GM21717 (cell line): ENCODE data around the gene BATF.
"Not testable (repeated sequence)": the region's sequence is repeated elsewhere in the genome, so short reads cannot be mapped to it uniquely, and the experiment has no call there.

Experiments used
- ATAC-seq: cut with Tn5 transposase; IDR thresholded peaks from one replicate; pipeline ENCODE4 v1.9.1; 2021; ENCODE audit warnings: mild to moderate bottlenecking, moderate library complexity; ENCODE audit not compliant: unreplicated experiment

BATF gene

GRCh38 chr14:75522224-75522982 is at the start of gene BATF:
TSS of gene BATF (plus strand) at chr14:75522469. CDS start at chr14:75522683, 214 bp downstream.
- no peak for ATAC-seq

GRCh38 chr14:75474127-75474526 is 48.1 kb upstream of the BATF start:
- not testable (repeated sequence) for ATAC-seq

GRCh38 chr14:75476274-75476995 is 45.8 kb upstream of the BATF start:
- no peak for ATAC-seq

GRCh38 chr14:75477881-75478280 is 44.4 kb upstream of the BATF start:
- no peak for ATAC-seq

- ATAC-seq, result peak; percentile 64
Observed at GRCh38 chr14:75479770-75480600, 42.3 kb upstream of the BATF start.

- no peak for ATAC-seq
Observed at GRCh38 chr14:75482366-75482765, 39.9 kb upstream of the BATF start.

- ATAC-seq, result no peak
Observed at GRCh38 chr14:75484711-75485429, 37.4 kb upstream of the BATF start.

GRCh38 chr14:75486318-75486717 is 36.0 kb upstream of the BATF start:
- ATAC-seq, result no peak

- no peak for ATAC-seq
Observed at GRCh38 chr14:75487155-75487671, 35.1 kb upstream of the BATF start.

GRCh38 chr14:75489480-75489837 is 32.8 kb upstream of the BATF start:
- no peak for ATAC-seq

GRCh38 chr14:75491376-75491978 is 30.8 kb upstream of the BATF start:
- ATAC-seq, result no peak

- no peak for ATAC-seq
Observed at GRCh38 chr14:75492832-75493591, 29.3 kb upstream of the BATF start.

- no peak for ATAC-seq
Observed at GRCh38 chr14:75493592-75494087, 28.6 kb upstream of the BATF start.

GRCh38 chr14:75494896-75495295 is 27.4 kb upstream of the BATF start:
- ATAC-seq, result no peak

GRCh38 chr14:75495399-75495798 is 26.9 kb upstream of the BATF start:
- ATAC-seq, result no peak

- ATAC-seq, result no peak
Observed at GRCh38 chr14:75495882-75496281, 26.4 kb upstream of the BATF start.

- no peak for ATAC-seq
Observed at GRCh38 chr14:75496755-75497154, 25.5 kb upstream of the BATF start.

GRCh38 chr14:75497191-75497590 is 25.1 kb upstream of the BATF start:
- ATAC-seq, result no peak

GRCh38 chr14:75497701-75498100 is 24.6 kb upstream of the BATF start:
- ATAC-seq, result no peak
